Transverse colon (tissue), 4 donors: ENCODE results near the gene CHSY1. TPM values are rescaled to one million over a fixed set of nuclear protein-coding genes. Genes with fewer than 3 reads are reported as not detected.

Experiments used
- DNase-seq: peaks from one replicate; pipeline ENCODE4 v3.0.0-alpha.2; 2019
- H3K27ac ChIP-seq, 4 donors: fragments of 200-600 bp; sonication (generic); 2 replicates each; pipeline ENCODE4 v1.5.1; 2016 to 2018; ENCODE audit warnings: inconsistent platforms in 4 of 4
- H3K27me3 ChIP-seq: fragments of 200-600 bp; sonication (generic); 2 replicates; pipeline ENCODE4 v1.5.1; 2017; ENCODE audit warnings: inconsistent platforms
- H3K36me3 ChIP-seq, 4 donors: fragments of 200-600 bp; sonication (generic); 2 replicates each; pipeline ENCODE4 v1.5.1; 2017 to 2019; ENCODE audit warnings: inconsistent platforms in 4 of 4
- H3K4me1 ChIP-seq, 4 donors: fragments of 200-600 bp; sonication (generic); 2 replicates each; pipeline ENCODE4 v1.5.1; 2017 to 2020; ENCODE audit warnings: inconsistent platforms in 4 of 4
- H3K4me3 ChIP-seq, 4 donors: fragments of 200-600 bp; sonication (generic); 1 replicate in 1 of 4; 2 replicates in 3 of 4; pipeline versions ENCODE4 v1.5.1 to v1.6.1; 2017 to 2019; ENCODE audit warnings: inconsistent platforms in 4 of 4
- H3K9me3 ChIP-seq, 2 donors: fragments of 200-600 bp; sonication (generic); 2 replicates each; pipeline ENCODE4 v1.5.1; 2017 to 2019; ENCODE audit warnings: inconsistent platforms in 2 of 2
- EP300 ChIP-seq: sonication (generic); formaldehyde crosslinking; IDR thresholded peaks from one replicate; pipeline ENCODE4 v1.6.1; 2017; ENCODE audit warnings: antibody characterized with exemption, low read depth
- POLR2A ChIP-seq: fragments of 450-650 bp; IDR thresholded peaks from one replicate; pipeline ENCODE4 v1.6.1; 2016; ENCODE audit warnings: antibody characterized with exemption, mild to moderate bottlenecking, moderate library complexity
- POLR2AphosphoS5 ChIP-seq, 3 donors: sonication (generic); formaldehyde crosslinking; IDR thresholded peaks; one replicate each; pipeline ENCODE4 v1.6.1; 2016; ENCODE audit warnings: antibody characterized with exemption in 3 of 3
- WGBS, 2 donors: methylation state at CpG; one replicate each; pipeline ENCODE4 v1.1.5; 2018; ENCODE audit warnings: low coverage in 1 of 2; 5-methylcytosine and 5-hydroxymethylcytosine counted together
- in situ Hi-C, 4 donors: fragments of 200-750 bp; cut with MboI; loops; one replicate each; pipeline versions ENCODE4 v1.15.0 to v1.15.1; 2017; ENCODE audit warnings: low sequenced_read_pairs in 3 of 4, low pct_ligation_motif_present in 1 of 4, low pct_unique_long_range_greater_than_20kb in 1 of 4
- intact Hi-C: fragments of 100-400 bp; cut with DNase I; formaldehyde crosslinking; loops from one replicate; pipeline ENCODE4 v1.15.1; 2023; ENCODE audit warnings: low total_unique reads
- total RNA-seq, 4 donors: library from RNA; depleted of rRNA; stranded (reverse); fragments of >200 nt; gene quantifications; one replicate each; pipeline ENCODE4 v1.1.0, GENCODE V29; 2016
- TF ChIP-seq, protein P1 (sequence below), 5 experiments: fragments of 200-600 bp in 3 of 5; fragments of 450-650 bp in 2 of 5; sonication (generic) in 3 of 5; IDR thresholded peaks; 1 replicate in 2 of 5; 2 replicates in 3 of 5; pipeline ENCODE4 v1.5.1; 2016 to 2017; ENCODE audit warnings: antibody characterized with exemption in 5 of 5, inconsistent platforms in 3 of 5, mild to moderate bottlenecking in 2 of 5, moderate library complexity in 1 of 5

CHSY1 gene
- total RNA-seq, 4 donors from 2014 or later: 4.0 to 33.7 (median 11.8) TPM

DNA sequence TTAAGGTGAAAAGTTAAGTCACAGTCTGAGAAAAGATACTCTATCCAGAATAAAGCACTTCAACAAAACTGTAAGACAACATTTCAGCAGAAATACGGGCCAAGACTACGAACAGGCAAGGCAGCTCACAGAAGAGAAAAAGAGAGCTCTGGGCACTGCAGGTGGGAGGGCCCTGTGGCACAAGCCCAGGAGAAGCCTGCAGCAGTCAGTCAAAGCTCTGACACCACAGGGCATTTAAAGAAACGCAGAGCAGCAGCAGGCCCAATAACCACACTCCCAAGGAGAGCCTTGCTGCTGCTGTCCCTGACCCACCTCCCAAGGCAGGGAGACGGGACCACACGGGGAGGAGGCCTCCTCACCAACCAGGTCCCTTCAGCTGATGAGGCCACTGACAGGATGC lies 19.2 kb downstream of the CHSY1 start:
- WGBS, 2 donors: 63 to 73% methylated on average over 2 to 5 of the region's 5 CpGs
- Histone ChIP-seq H3K4me3 (no peak overlapping the region), H3K27ac (no peak overlapping the region), H3K9me3 (peaks cover 8 to 11% of the 10 kb centered on the region in 2 donors), H3K36me3 (peaks cover 0 to 12% (median 6%) of the 10 kb centered on the region in 4 donors), H3K4me1 (peaks cover 0 to 5% (median 0%) of the 10 kb centered on the region in 4 donors), H3K27me3 (no peaks in the 10 kb centered on the region)
- no peak for DNase-seq
- TF ChIP-seq, protein P1, sequence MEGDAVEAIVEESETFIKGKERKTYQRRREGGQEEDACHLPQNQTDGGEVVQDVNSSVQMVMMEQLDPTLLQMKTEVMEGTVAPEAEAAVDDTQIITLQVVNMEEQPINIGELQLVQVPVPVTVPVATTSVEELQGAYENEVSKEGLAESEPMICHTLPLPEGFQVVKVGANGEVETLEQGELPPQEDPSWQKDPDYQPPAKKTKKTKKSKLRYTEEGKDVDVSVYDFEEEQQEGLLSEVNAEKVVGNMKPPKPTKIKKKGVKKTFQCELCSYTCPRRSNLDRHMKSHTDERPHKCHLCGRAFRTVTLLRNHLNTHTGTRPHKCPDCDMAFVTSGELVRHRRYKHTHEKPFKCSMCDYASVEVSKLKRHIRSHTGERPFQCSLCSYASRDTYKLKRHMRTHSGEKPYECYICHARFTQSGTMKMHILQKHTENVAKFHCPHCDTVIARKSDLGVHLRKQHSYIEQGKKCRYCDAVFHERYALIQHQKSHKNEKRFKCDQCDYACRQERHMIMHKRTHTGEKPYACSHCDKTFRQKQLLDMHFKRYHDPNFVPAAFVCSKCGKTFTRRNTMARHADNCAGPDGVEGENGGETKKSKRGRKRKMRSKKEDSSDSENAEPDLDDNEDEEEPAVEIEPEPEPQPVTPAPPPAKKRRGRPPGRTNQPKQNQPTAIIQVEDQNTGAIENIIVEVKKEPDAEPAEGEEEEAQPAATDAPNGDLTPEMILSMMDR (IDR thresholded peaks at IDR 0.05): no peak
- no peak for TF ChIP-seq POLR2AphosphoS5 (IDR thresholded peaks at IDR 0.05)
- TF ChIP-seq EP300: no peak
- TF ChIP-seq POLR2A: no peak
- intact Hi-C loops: no loop called here
- in situ Hi-C loops: no loop called here

DNA sequence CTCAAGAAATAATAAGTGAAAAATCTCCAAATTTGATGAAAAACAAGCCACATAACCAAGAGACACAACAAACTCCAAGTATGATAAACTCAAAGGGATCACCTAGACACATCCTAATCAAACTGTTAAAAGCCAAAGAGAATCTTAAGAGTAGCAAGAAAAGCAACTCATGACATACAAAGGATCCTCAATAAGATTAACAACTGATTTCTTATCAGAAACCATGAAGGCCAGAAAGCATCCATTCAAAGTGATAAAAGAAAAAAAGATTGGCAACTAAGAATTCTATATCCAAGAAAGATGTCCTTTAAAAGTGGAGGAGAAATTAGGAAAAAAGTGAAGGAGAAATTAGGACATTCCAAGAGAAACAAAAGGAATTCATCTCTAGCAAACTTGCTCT lies 23.5 kb downstream of the CHSY1 start:
- Histone ChIP-seq H3K4me3 (no peak overlapping the region), H3K9me3 (peaks cover 8 to 11% of the 10 kb centered on the region in 2 donors), H3K27me3 (no peaks in the 10 kb centered on the region), H3K36me3 (no peaks in the 10 kb centered on the region), H3K4me1 (peaks cover 0 to 5% (median 0%) of the 10 kb centered on the region in 4 donors), H3K27ac (no peak overlapping the region)
- no peak for DNase-seq
- TF ChIP-seq POLR2A: no peak
- TF ChIP-seq, protein P1 (IDR thresholded peaks at IDR 0.05): no peak
- no peak for TF ChIP-seq EP300
- no peak for TF ChIP-seq POLR2AphosphoS5 (IDR thresholded peaks at IDR 0.05)
- intact Hi-C loops (no loop called here), in situ Hi-C loops (no loop called here)

DNA sequence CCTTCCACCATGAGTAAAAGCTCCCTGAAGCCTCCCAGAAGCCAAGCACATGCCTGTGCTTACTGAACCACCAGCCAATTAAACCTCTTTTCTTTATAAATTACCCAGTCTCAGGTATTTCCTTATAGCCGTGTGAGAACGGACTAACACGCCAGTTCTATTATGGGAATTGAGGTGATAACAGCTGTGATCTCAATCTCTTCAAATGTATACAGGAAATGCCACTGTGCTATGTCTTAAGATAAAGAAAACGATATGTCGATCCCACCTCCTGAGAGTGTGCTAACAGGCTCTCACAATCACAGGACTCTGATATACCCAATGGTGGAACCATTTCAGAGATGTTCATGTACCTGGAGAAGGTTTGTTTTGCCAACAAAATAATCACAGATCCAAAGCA lies 26.2 kb downstream of the CHSY1 start:
- Histone ChIP-seq H3K4me3 (no peak overlapping the region), H3K36me3 (no peaks in the 10 kb centered on the region), H3K27me3 (no peaks in the 10 kb centered on the region), H3K27ac (no peak overlapping the region), H3K9me3 (peaks cover 8 to 11% of the 10 kb centered on the region in 2 donors), H3K4me1 (peaks cover 0 to 19% (median 0%) of the 10 kb centered on the region in 4 donors)
- 48 to 62% methylated on average over 4 to 5 of the region's 5 CpGs for WGBS, 2 donors
- DNase-seq: no peak
- in situ Hi-C loops: no loop called here
- intact Hi-C loops: no loop called here
- TF ChIP-seq, protein P1 (IDR thresholded peaks at IDR 0.05): no peak
- no peak for TF ChIP-seq EP300
- no peak for TF ChIP-seq POLR2AphosphoS5 (IDR thresholded peaks at IDR 0.05)
- TF ChIP-seq POLR2A: no peak

DNA sequence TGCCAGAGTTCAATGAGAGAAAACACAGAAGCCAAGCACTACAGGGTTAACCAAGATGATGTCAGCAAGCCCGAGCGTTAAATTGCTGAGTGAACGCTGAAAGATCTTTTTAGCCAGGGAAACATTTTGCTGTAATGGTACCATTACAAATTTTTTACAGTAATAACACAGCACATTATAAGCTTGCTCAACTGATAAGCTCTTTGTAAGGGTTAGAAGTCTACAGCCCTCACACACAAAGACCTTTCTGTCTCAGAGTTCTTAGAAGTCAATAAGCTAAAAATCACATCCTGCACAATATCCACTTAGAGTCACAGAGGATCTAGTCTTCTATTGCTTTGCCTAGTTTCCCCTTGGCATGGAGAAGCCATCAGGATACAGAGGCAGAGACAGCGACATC lies 29.9 kb downstream of the CHSY1 start:
- no peak overlapping the region for H3K27ac ChIP-seq
- 19 to 41% methylated on average over 4 of the region's 4 CpGs for WGBS, 2 donors
- DNase-seq: no peak
- in situ Hi-C loops (no loop called here), intact Hi-C loops (no loop called here)
- peaks cover 0 to 19% (median 0%) of the 10 kb centered on the region in 4 donors for H3K4me1 ChIP-seq
- no peaks in the 10 kb centered on the region for H3K9me3 ChIP-seq
- no peak overlapping the region for H3K4me3 ChIP-seq
- TF ChIP-seq POLR2AphosphoS5 (IDR thresholded peaks at IDR 0.05) (no peak), POLR2A (no peak), EP300 (no peak)
- TF ChIP-seq, protein P1 (IDR thresholded peaks at IDR 0.05): no peak
- no peaks in the 10 kb centered on the region for H3K27me3 ChIP-seq
- H3K36me3 ChIP-seq: no peaks in the 10 kb centered on the region
